Measurements from ENCODE around the gene NMNAT3. TPM values are rescaled to one million over a fixed set of nuclear protein-coding genes. Genes with fewer than 3 reads are reported as not detected.

Gene NMNAT3
- total RNA-seq, 1 experiment from 2014 or later = 1.3 TPM

DNA sequence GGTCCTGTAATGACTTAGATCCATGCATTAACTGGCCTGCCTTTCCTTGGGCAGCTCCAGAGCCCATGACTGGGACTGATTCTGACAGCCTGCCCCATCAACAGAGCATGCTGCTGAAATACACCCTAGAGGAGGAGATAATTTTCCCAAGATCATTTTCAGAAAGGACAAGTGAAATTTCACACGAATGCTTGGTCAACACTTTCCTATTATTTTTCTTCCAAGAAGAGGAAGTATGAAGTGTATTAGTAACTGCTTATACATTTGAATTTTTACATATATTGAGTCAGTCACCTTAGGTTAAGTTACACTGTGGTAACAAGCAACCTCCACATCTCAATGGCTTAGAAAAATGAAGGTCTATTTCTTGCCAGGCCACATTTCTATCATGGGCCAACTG, 9.7 kb upstream of the NMNAT3 start:
- no peak overlapping the region for H2BK5ac ChIP-seq (ENCODE audit: insufficient read length, low read length)
- no peak overlapping the region for H2AK5ac ChIP-seq (ENCODE audit: insufficient read length, low read length)
- H2BK120ac ChIP-seq (ENCODE audit: low read depth, low read length, poor library complexity, severe bottlenecking) = no peak overlapping the region
- H3K56ac ChIP-seq (ENCODE audit: insufficient read length, low read depth, low read length) = no peak overlapping the region
- no peak overlapping the region for H3K27ac ChIP-seq (ENCODE audit: insufficient read length, low read depth, low read length)
- H3K4ac ChIP-seq (ENCODE audit: low read depth, low read length) = no peak overlapping the region
- no peak overlapping the region for H3K27ac Mint-ChIP-seq
- no peak overlapping the region for H4K91ac ChIP-seq (ENCODE audit: insufficient read length, low read depth, low read length)
- TF ChIP-seq, protein P1, sequence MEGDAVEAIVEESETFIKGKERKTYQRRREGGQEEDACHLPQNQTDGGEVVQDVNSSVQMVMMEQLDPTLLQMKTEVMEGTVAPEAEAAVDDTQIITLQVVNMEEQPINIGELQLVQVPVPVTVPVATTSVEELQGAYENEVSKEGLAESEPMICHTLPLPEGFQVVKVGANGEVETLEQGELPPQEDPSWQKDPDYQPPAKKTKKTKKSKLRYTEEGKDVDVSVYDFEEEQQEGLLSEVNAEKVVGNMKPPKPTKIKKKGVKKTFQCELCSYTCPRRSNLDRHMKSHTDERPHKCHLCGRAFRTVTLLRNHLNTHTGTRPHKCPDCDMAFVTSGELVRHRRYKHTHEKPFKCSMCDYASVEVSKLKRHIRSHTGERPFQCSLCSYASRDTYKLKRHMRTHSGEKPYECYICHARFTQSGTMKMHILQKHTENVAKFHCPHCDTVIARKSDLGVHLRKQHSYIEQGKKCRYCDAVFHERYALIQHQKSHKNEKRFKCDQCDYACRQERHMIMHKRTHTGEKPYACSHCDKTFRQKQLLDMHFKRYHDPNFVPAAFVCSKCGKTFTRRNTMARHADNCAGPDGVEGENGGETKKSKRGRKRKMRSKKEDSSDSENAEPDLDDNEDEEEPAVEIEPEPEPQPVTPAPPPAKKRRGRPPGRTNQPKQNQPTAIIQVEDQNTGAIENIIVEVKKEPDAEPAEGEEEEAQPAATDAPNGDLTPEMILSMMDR (conservative IDR thresholded peaks at IDR 0.05) = no peak
- H3K27me3 Mint-ChIP-seq (ENCODE audit: low read depth) = peaks cover 11% of the 10 kb centered on the region
- no peak overlapping the region for H3K9ac ChIP-seq (ENCODE audit: extremely low read depth, insufficient read length, low read length)
- H2BK15ac ChIP-seq (ENCODE audit: low read depth, low read length) = no peak overlapping the region
- peaks cover 0 to 4% of the 10 kb centered on the region in 2 experiments; a peak in 2 of 5 replicates for H3K9me3 Mint-ChIP-seq
- no peak overlapping the region; the same call in 1 of the 2 replicates for H3K14ac ChIP-seq (ENCODE audit: insufficient read depth, low read length)
- no peaks in the 10 kb centered on the region for H3K79me2 ChIP-seq (ENCODE audit: insufficient read depth, low read length)
- no peak overlapping the region for H3K4me3 Mint-ChIP-seq
- H3K79me1 ChIP-seq (ENCODE audit: insufficient read depth, low read depth, low read length, poor library complexity, severe bottlenecking) = no peaks in the 10 kb centered on the region
- no peaks in the 10 kb centered on the region for H3K4me1 ChIP-seq (ENCODE audit: insufficient read depth, low read length)
- H2BK20ac ChIP-seq (ENCODE audit: low read depth, low read length, poor library complexity, severe bottlenecking) = no peak overlapping the region
- H3K27me3 ChIP-seq (ENCODE audit: insufficient read depth, low read length) = no peaks in the 10 kb centered on the region
- no peaks in the 10 kb centered on the region for H4K20me1 ChIP-seq (ENCODE audit: control insufficient read depth, insufficient read depth, insufficient read length)
- H3K18ac ChIP-seq (ENCODE audit: insufficient read length, low read depth, low read length) = no peak overlapping the region
- no peaks in the 10 kb centered on the region for H3K36me3 Mint-ChIP-seq (ENCODE audit: insufficient read depth in 1 of 3, low read depth in 3 of 3)
- no peak overlapping the region for H2BK12ac ChIP-seq (ENCODE audit: insufficient read length, low read depth, low read length)
- no peak overlapping the region for H2AFZ ChIP-seq (ENCODE audit: low read length)
- no peak overlapping the region for H3K23ac ChIP-seq (ENCODE audit: insufficient read length, low read depth, low read length)
- H3K9me3 ChIP-seq (ENCODE audit: control insufficient read depth, low read depth, low read length) = no peaks in the 10 kb centered on the region
- H3K4me2 ChIP-seq (ENCODE audit: insufficient read depth, insufficient read length, low read length) = no peak overlapping the region
- DNase-seq = no peak
- H4K5ac ChIP-seq (ENCODE audit: insufficient read length, low read depth, low read length) = no peak overlapping the region
- no peak overlapping the region for H4K8ac ChIP-seq (replicated peaks; ENCODE audit: insufficient read length, low read depth, low read length)
- no CpG with 5 or more reads among the region's 1 CpG for WGBS (ENCODE audit: extremely low coverage, insufficient read length, low lambda C conversion rate)
- H3K23me2 ChIP-seq (ENCODE audit: insufficient read length, low read depth, low read length, poor library complexity, severe bottlenecking) = no peaks in the 10 kb centered on the region
- no peak overlapping the region for H3T11ph ChIP-seq (ENCODE audit: low read length)
- H3K4me1 Mint-ChIP-seq = peaks cover 4 to 14% of the 10 kb centered on the region in 2 experiments
